ENCODE results near the gene MEF2B.

Gene MEF2B

GRCh38 chr19:19170053-19170872 is at the start of gene MEF2B:
TSS of gene MEF2B (minus strand) at chr19:19170263. CDS start at chr19:19150735, 19,528 bp downstream.
- in situ Hi-C loops (cut with HindIII; ENCODE audit: low sequenced_read_pairs) = no loop called here

- in situ Hi-C loops (cut with HindIII; ENCODE audit: low sequenced_read_pairs) = no loop called here
Observed at GRCh38 chr19:19218911-19219310, 48.8 kb upstream of the MEF2B start.

- in situ Hi-C loops (cut with HindIII; ENCODE audit: low sequenced_read_pairs) = no loop called here
Observed at GRCh38 chr19:19217099-19217498, 47.0 kb upstream of the MEF2B start.

GRCh38 chr19:19215792-19216191 is 45.7 kb upstream of the MEF2B start:
- in situ Hi-C loops (cut with HindIII; ENCODE audit: low sequenced_read_pairs) = no loop called here

GRCh38 chr19:19214892-19215291 is 44.8 kb upstream of the MEF2B start:
- in situ Hi-C loops (cut with HindIII; ENCODE audit: low sequenced_read_pairs) = no loop called here

- in situ Hi-C loops (cut with HindIII; ENCODE audit: low sequenced_read_pairs) = no loop called here
Observed at GRCh38 chr19:19214159-19214490, 44.1 kb upstream of the MEF2B start.

GRCh38 chr19:19213426-19214158 is 43.5 kb upstream of the MEF2B start:
- in situ Hi-C loops (cut with HindIII; ENCODE audit: low sequenced_read_pairs) = no loop called here

- in situ Hi-C loops (cut with HindIII; ENCODE audit: low sequenced_read_pairs) = no loop called here
Observed at GRCh38 chr19:19212916-19213315, 42.9 kb upstream of the MEF2B start.

GRCh38 chr19:19211499-19212420 is 41.7 kb upstream of the MEF2B start, which contains the start of gene NCAN:
TSS of gene NCAN (plus strand) at chr19:19211958. CDS start at chr19:19216954, 4,996 bp downstream.
- in situ Hi-C loops (cut with HindIII; ENCODE audit: low sequenced_read_pairs) = no loop called here

GRCh38 chr19:19209372-19209771 is 39.3 kb upstream of the MEF2B start:
- in situ Hi-C loops (cut with HindIII; ENCODE audit: low sequenced_read_pairs) = no loop called here

- in situ Hi-C loops (cut with HindIII; ENCODE audit: low sequenced_read_pairs) = no loop called here
Observed at GRCh38 chr19:19207637-19208572, 37.8 kb upstream of the MEF2B start.

GRCh38 chr19:19206938-19207337 is 36.9 kb upstream of the MEF2B start:
- in situ Hi-C loops (cut with HindIII; ENCODE audit: low sequenced_read_pairs) = no loop called here

GRCh38 chr19:19205416-19206410 is 35.6 kb upstream of the MEF2B start:
- in situ Hi-C loops (cut with HindIII; ENCODE audit: low sequenced_read_pairs) = no loop called here

- in situ Hi-C loops (cut with HindIII; ENCODE audit: low sequenced_read_pairs) = no loop called here
Observed at GRCh38 chr19:19204181-19204580, 34.1 kb upstream of the MEF2B start.

- in situ Hi-C loops (cut with HindIII; ENCODE audit: low sequenced_read_pairs) = no loop called here
Observed at GRCh38 chr19:19203012-19203856, 33.2 kb upstream of the MEF2B start, which contains the start of gene NR2C2AP. TSS of gene NR2C2AP (minus strand) at chr19:19203414. CDS start at chr19:19203060, 354 bp downstream.

- in situ Hi-C loops (cut with HindIII; ENCODE audit: low sequenced_read_pairs) = no loop called here
Observed at GRCh38 chr19:19202707-19203011, 32.6 kb upstream of the MEF2B start.

GRCh38 chr19:19201697-19202630 is 31.9 kb upstream of the MEF2B start:
- in situ Hi-C loops (cut with HindIII; ENCODE audit: low sequenced_read_pairs) = no loop called here
